ENCODE data around the gene TBK1.

TBK1 gene

GRCh38 chr12:64452559-64453329 is 824 bp downstream of the TBK1 start:
- no peak for DNase-seq (ENCODE audit: low read depth)

- DNase-seq (ENCODE audit: low read depth), result no peak
Measured at GRCh38 chr12:64455506-64455905, 3.6 kb downstream of the TBK1 start.

- no peak for DNase-seq (ENCODE audit: low read depth)
Measured at GRCh38 chr12:64456119-64456518, 4.2 kb downstream of the TBK1 start.

GRCh38 chr12:64457032-64457431 is 5.1 kb downstream of the TBK1 start:
- DNase-seq (ENCODE audit: low read depth), result no peak

- no peak for DNase-seq (ENCODE audit: low read depth)
Measured at GRCh38 chr12:64457466-64457865, 5.5 kb downstream of the TBK1 start.

- DNase-seq (ENCODE audit: low read depth), result no peak
Measured at GRCh38 chr12:64457923-64458322, 6.0 kb downstream of the TBK1 start.

- no peak for DNase-seq (ENCODE audit: low read depth)
Measured at GRCh38 chr12:64459394-64459891, 7.5 kb downstream of the TBK1 start.

- DNase-seq (ENCODE audit: low read depth), result no peak
Measured at GRCh38 chr12:64461634-64462414, 9.9 kb downstream of the TBK1 start.

GRCh38 chr12:64466178-64466577 is 14.3 kb downstream of the TBK1 start:
- DNase-seq (ENCODE audit: low read depth), result no peak

GRCh38 chr12:64468966-64469365 is 17.0 kb downstream of the TBK1 start:
- no peak for DNase-seq (ENCODE audit: low read depth)

- no peak for DNase-seq (ENCODE audit: low read depth)
Measured at GRCh38 chr12:64469455-64470142, 17.7 kb downstream of the TBK1 start.

GRCh38 chr12:64470495-64470894 is 18.6 kb downstream of the TBK1 start:
- DNase-seq (ENCODE audit: low read depth), result no peak

- DNase-seq (ENCODE audit: low read depth), result no peak
Measured at GRCh38 chr12:64473176-64473575, 21.3 kb downstream of the TBK1 start.

- DNase-seq (ENCODE audit: low read depth), result no peak
Measured at GRCh38 chr12:64475518-64475917, 23.6 kb downstream of the TBK1 start.

GRCh38 chr12:64476844-64477243 is 24.9 kb downstream of the TBK1 start:
- no peak for DNase-seq (ENCODE audit: low read depth)

GRCh38 chr12:64478661-64479060 is 26.7 kb downstream of the TBK1 start:
- DNase-seq (ENCODE audit: low read depth), result no peak

- DNase-seq (ENCODE audit: low read depth), result no peak
Measured at GRCh38 chr12:64480148-64480547, 28.2 kb downstream of the TBK1 start.

GRCh38 chr12:64486657-64487056 is 34.7 kb downstream of the TBK1 start:
- DNase-seq (ENCODE audit: low read depth), result no peak

GRCh38 chr12:64491718-64492117 is 39.8 kb downstream of the TBK1 start:
- DNase-seq (ENCODE audit: low read depth), result no peak

- DNase-seq (ENCODE audit: low read depth), result no peak
Measured at GRCh38 chr12:64493513-64493912, 41.6 kb downstream of the TBK1 start.

- DNase-seq (ENCODE audit: low read depth), result no peak
Measured at GRCh38 chr12:64494998-64495729, 43.2 kb downstream of the TBK1 start.

GRCh38 chr12:64496839-64497400 is 45.0 kb downstream of the TBK1 start:
- no peak for DNase-seq (ENCODE audit: low read depth)

Data from stimulated activated CD8-positive, alpha-beta memory T cell treated with anti-CD3 and anti-CD28 coated beads, Interleukin-12 subunit alpha, Interleukin-12 subunit beta, amount 100 ng/mL, for 1 hour (primary cell).